Measurements from ENCODE around the gene CTAGE9. TPM values are rescaled to one million over a fixed set of nuclear protein-coding genes. Genes with fewer than 3 reads are reported as not detected.

Gene CTAGE9
- total and polyA plus RNA-seq, 5 donors from 2014 or later = not detected

DNA sequence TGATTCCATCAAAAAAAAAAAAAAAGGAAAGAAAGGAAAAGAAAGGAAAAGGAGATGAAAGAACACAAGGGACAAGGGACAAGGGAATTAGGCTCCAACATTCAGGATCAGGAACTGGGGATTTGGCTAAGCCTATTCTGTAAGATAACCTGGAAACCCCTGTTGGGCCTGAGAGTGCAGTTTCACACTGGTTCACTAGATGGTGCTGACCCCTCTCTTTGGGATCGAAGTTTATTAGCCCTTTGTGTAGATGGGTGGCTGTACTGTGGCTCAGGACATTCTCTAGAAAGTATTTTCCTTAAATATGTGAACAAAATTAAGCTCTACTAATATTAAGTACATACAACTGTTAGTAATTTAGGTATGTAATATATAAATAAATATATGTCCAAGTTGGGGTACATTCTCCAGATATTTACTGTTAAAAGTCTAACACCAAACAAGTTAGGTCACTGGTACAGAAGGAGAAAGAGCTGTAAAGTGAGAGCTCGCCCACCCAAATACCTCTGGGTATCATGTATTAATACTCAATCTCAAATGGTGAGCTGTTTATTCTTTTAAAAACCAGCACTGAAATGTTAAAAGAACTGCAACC is 15.9 kb downstream of the CTAGE9 start:
- H3K4me3 Mint-ChIP-seq = no peak overlapping the region
- Histone ChIP-seq H3K4me3 (ENCODE audit: low read depth, low read length) (no peak overlapping the region), H3K4me1 (ENCODE audit: control insufficient read depth, insufficient read depth, low read length, poor library complexity, severe bottlenecking) (no peaks in the 10 kb centered on the region), H3K27me3 (ENCODE audit: control insufficient read depth, insufficient read depth, low read length) (no peaks in the 10 kb centered on the region), H3K27ac (ENCODE audit: insufficient read depth, low read length, poor library complexity, severe bottlenecking) (no peak overlapping the region), H3K9me3 (ENCODE audit: control insufficient read depth in 2 of 2, low read length in 2 of 2) (no peaks in the 10 kb centered on the region), H3K36me3 (ENCODE audit: control insufficient read depth, insufficient read depth, low read length) (no peaks in the 10 kb centered on the region)
- no peaks in the 10 kb centered on the region for H3K27me3 Mint-ChIP-seq
- no peaks in the 10 kb centered on the region for H3K9me3 Mint-ChIP-seq
- H3K27ac Mint-ChIP-seq = no peak overlapping the region
- ATAC-seq (ENCODE audit: low read depth in 2 of 2) = no peak
- peak in 1 of 3 donors; percentile 39 for DNase-seq
- no peaks in the 10 kb centered on the region for H3K36me3 Mint-ChIP-seq
- no peaks in the 10 kb centered on the region for H3K4me1 Mint-ChIP-seq

DNA sequence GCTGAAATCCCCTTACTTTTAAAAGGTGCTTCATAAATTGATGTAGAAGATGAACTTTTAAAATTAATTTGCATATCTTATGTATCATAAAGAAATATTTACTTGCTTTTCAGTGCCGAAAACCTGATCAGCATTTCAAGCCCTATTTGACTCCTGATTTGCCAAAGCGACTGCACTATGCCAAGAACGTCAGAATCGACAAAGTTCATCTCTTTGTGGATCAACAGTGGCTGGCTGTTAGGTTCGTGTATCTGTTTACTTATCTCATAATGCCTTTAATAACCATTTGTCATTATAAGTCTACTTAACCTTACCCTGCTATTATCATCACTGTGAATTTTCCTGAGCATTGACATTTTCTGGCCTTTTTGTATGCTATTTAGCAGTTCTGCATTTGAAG is 17.4 kb downstream of the CTAGE9 start:
- H3K9me3 Mint-ChIP-seq = no peaks in the 10 kb centered on the region
- no peaks in the 10 kb centered on the region for H3K4me1 Mint-ChIP-seq
- DNase-seq = no peak
- Histone ChIP-seq H3K4me1 (ENCODE audit: control insufficient read depth, insufficient read depth, low read length, poor library complexity, severe bottlenecking) (no peaks in the 10 kb centered on the region), H3K4me3 (ENCODE audit: low read depth, low read length) (no peak overlapping the region), H3K27me3 (ENCODE audit: control insufficient read depth, insufficient read depth, low read length) (no peaks in the 10 kb centered on the region), H3K9me3 (ENCODE audit: control insufficient read depth in 2 of 2, low read length in 2 of 2) (no peaks in the 10 kb centered on the region), H3K27ac (ENCODE audit: insufficient read depth, low read length, poor library complexity, severe bottlenecking) (no peak overlapping the region), H3K36me3 (ENCODE audit: control insufficient read depth, insufficient read depth, low read length) (no peaks in the 10 kb centered on the region)
- ATAC-seq (ENCODE audit: low read depth in 2 of 2) = no peak
- no peaks in the 10 kb centered on the region for H3K27me3 Mint-ChIP-seq
- H3K4me3 Mint-ChIP-seq = no peak overlapping the region
- no peaks in the 10 kb centered on the region for H3K36me3 Mint-ChIP-seq
- H3K27ac Mint-ChIP-seq = peak overlapping the region in 1 of 3 donors; percentile 52

DNA sequence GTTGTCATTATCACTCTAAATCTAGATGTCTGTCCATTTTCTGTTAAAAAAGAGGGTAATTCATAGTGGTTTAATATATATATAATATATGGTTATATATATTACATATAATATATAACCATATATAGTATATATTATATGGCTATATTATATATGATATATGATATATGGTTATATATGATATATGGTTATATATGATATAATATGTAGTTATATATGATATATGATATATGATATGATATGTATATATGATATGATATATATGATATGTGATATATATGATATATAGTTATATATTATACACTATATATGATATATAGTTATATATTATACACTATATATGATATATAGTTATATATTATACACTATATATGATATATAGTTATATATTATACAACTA is 18.2 kb downstream of the CTAGE9 start:
- H3K9me3 Mint-ChIP-seq = no peaks in the 10 kb centered on the region
- no peaks in the 10 kb centered on the region for H3K36me3 ChIP-seq (ENCODE audit: control insufficient read depth, insufficient read depth, low read length)
- DNase-seq = no peak
- no peaks in the 10 kb centered on the region for H3K9me3 ChIP-seq (ENCODE audit: control insufficient read depth in 2 of 2, low read length in 2 of 2)
- H3K4me1 ChIP-seq (ENCODE audit: control insufficient read depth, insufficient read depth, low read length, poor library complexity, severe bottlenecking) = no peaks in the 10 kb centered on the region
- H3K27ac ChIP-seq (ENCODE audit: insufficient read depth, low read length, poor library complexity, severe bottlenecking) = no peak overlapping the region
- H3K4me3 Mint-ChIP-seq = no peak overlapping the region
- no peaks in the 10 kb centered on the region for H3K27me3 ChIP-seq (ENCODE audit: control insufficient read depth, insufficient read depth, low read length)
- no peak overlapping the region for H3K27ac Mint-ChIP-seq
- H3K36me3 Mint-ChIP-seq = no peaks in the 10 kb centered on the region
- no peaks in the 10 kb centered on the region for H3K27me3 Mint-ChIP-seq
- ATAC-seq (ENCODE audit: low read depth in 2 of 2) = no peak
- H3K4me3 ChIP-seq (ENCODE audit: low read depth, low read length) = no peak overlapping the region
- H3K4me1 Mint-ChIP-seq = no peaks in the 10 kb centered on the region

DNA sequence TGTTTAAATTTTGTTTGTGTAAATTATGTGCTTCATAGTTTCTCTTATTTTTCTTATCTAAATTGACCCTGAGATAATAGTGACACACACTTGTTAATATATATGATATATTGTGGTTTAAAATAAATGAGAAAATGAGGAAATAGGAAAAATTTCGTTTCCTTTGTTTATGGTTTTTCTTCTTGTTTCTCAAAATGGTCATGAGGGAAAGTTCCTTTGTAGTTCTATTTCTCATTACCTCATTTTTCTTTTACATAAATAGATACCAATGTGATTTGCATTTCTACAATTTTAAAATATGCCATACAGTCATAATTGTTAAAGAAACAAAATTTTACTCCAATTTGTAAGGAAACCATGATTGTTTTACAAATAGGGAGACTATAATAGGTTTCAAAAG is 18.8 kb downstream of the CTAGE9 start:
- H3K27ac ChIP-seq (ENCODE audit: insufficient read depth, low read length, poor library complexity, severe bottlenecking) = no peak overlapping the region
- Mint-ChIP-seq H3K27ac (no peak overlapping the region), H3K9me3 (no peaks in the 10 kb centered on the region), H3K4me1 (no peaks in the 10 kb centered on the region), H3K27me3 (no peaks in the 10 kb centered on the region), H3K4me3 (no peak overlapping the region), H3K36me3 (no peaks in the 10 kb centered on the region)
- no peak overlapping the region for H3K4me3 ChIP-seq (ENCODE audit: low read depth, low read length)
- H3K36me3 ChIP-seq (ENCODE audit: control insufficient read depth, insufficient read depth, low read length) = no peaks in the 10 kb centered on the region
- H3K27me3 ChIP-seq (ENCODE audit: control insufficient read depth, insufficient read depth, low read length) = no peaks in the 10 kb centered on the region
- no peaks in the 10 kb centered on the region for H3K9me3 ChIP-seq (ENCODE audit: control insufficient read depth in 2 of 2, low read length in 2 of 2)
- no peaks in the 10 kb centered on the region for H3K4me1 ChIP-seq (ENCODE audit: control insufficient read depth, insufficient read depth, low read length, poor library complexity, severe bottlenecking)
- ATAC-seq (ENCODE audit: low read depth in 2 of 2) (no peak), DNase-seq (no peak)

DNA sequence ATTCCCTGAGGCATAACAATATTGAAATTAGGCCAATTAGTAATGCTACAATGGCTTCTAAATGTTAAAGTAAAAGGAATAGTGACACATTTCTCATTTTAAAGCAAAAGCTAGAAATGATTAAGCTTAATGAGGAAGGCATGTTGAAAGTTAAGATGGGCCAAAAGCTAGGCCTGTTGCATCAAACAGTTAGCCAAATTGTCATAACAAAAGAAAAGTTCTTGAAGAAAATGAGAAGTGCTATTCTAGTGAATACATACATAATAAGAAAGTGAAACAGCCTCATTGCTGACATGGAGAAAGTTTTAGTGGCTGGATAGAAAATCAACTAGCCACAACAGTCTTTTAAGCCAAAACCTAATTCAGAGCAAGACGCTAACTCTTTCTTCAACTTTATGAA is 22.5 kb downstream of the CTAGE9 start:
- Mint-ChIP-seq H3K27me3 (no peaks in the 10 kb centered on the region), H3K36me3 (no peaks in the 10 kb centered on the region), H3K27ac (no peak overlapping the region), H3K4me3 (no peak overlapping the region), H3K9me3 (no peaks in the 10 kb centered on the region), H3K4me1 (no peaks in the 10 kb centered on the region)
- no peaks in the 10 kb centered on the region for H3K9me3 ChIP-seq (ENCODE audit: control insufficient read depth in 2 of 2, low read length in 2 of 2)
- no peaks in the 10 kb centered on the region for H3K36me3 ChIP-seq (ENCODE audit: control insufficient read depth, insufficient read depth, low read length)
- H3K27me3 ChIP-seq (ENCODE audit: control insufficient read depth, insufficient read depth, low read length) = no peaks in the 10 kb centered on the region
- H3K27ac ChIP-seq (ENCODE audit: insufficient read depth, low read length, poor library complexity, severe bottlenecking) = no peak overlapping the region
- ATAC-seq (ENCODE audit: low read depth in 2 of 2) (no peak), DNase-seq (no peak)
- no peaks in the 10 kb centered on the region for H3K4me1 ChIP-seq (ENCODE audit: control insufficient read depth, insufficient read depth, low read length, poor library complexity, severe bottlenecking)
- no peak overlapping the region for H3K4me3 ChIP-seq (ENCODE audit: low read depth, low read length)

DNA sequence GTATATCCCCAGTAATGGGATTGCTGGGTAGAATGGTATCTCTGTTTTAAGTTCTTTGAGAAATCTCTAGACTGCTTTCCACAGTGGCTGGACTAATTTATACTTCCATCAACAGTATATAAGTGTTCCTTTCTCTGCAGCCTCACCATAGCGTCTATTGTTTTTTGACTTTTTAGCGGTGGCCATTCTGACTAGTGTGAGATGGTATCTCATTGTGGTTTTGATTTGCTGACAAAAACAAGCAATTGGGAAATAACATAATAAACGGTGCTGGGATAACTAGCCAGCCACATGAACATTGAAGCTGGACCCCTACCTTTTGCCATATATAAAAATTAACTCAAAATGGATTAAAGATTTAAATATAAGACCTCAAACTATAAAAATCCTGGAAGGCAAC is 23.8 kb downstream of the CTAGE9 start:
- H3K36me3 Mint-ChIP-seq = no peaks in the 10 kb centered on the region
- Histone ChIP-seq H3K27ac (ENCODE audit: insufficient read depth, low read length, poor library complexity, severe bottlenecking) (no peak overlapping the region), H3K9me3 (ENCODE audit: control insufficient read depth in 2 of 2, low read length in 2 of 2) (no peaks in the 10 kb centered on the region), H3K4me3 (ENCODE audit: low read depth, low read length) (no peak overlapping the region), H3K36me3 (ENCODE audit: control insufficient read depth, insufficient read depth, low read length) (no peaks in the 10 kb centered on the region), H3K4me1 (ENCODE audit: control insufficient read depth, insufficient read depth, low read length, poor library complexity, severe bottlenecking) (no peaks in the 10 kb centered on the region), H3K27me3 (ENCODE audit: control insufficient read depth, insufficient read depth, low read length) (no peaks in the 10 kb centered on the region)
- H3K27me3 Mint-ChIP-seq = no peaks in the 10 kb centered on the region
- no peaks in the 10 kb centered on the region for H3K9me3 Mint-ChIP-seq
- ATAC-seq (ENCODE audit: low read depth in 2 of 2) (no peak), DNase-seq (no peak)
- no peaks in the 10 kb centered on the region for H3K4me1 Mint-ChIP-seq
- H3K4me3 Mint-ChIP-seq = no peak overlapping the region
- no peak overlapping the region for H3K27ac Mint-ChIP-seq

DNA sequence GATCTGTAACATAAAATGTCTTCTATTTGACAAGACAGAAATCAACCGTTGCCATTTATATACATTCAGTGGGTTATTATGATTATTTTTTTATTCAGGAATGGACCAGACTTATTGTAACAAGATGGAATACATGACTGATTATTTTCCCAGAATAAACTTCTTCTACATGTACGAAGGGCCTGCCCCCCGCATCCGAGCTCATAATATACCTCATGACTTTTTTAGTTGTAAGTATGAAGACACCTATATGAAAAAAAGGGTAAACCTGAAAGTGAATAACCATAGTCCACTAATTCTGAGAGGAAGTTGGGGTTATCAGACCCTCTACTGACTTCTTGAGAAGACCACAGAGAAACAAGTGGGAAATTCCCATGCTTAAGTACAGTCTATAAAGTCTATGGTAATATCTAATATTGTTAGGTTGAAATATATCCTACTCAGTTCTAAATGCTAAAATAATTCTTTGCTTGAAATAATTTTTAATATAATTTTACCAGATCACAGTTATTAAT is 25.5 kb downstream of the CTAGE9 start:
- Histone ChIP-seq H3K4me3 (ENCODE audit: low read depth, low read length) (no peak overlapping the region), H3K27ac (ENCODE audit: insufficient read depth, low read length, poor library complexity, severe bottlenecking) (no peak overlapping the region), H3K36me3 (ENCODE audit: control insufficient read depth, insufficient read depth, low read length) (no peaks in the 10 kb centered on the region), H3K27me3 (ENCODE audit: control insufficient read depth, insufficient read depth, low read length) (no peaks in the 10 kb centered on the region), H3K4me1 (ENCODE audit: control insufficient read depth, insufficient read depth, low read length, poor library complexity, severe bottlenecking) (no peaks in the 10 kb centered on the region), H3K9me3 (ENCODE audit: control insufficient read depth in 2 of 2, low read length in 2 of 2) (no peaks in the 10 kb centered on the region)
- Mint-ChIP-seq H3K36me3 (no peaks in the 10 kb centered on the region), H3K9me3 (no peaks in the 10 kb centered on the region), H3K4me3 (no peak overlapping the region), H3K27me3 (no peaks in the 10 kb centered on the region), H3K4me1 (no peaks in the 10 kb centered on the region), H3K27ac (no peak overlapping the region)
- ATAC-seq (ENCODE audit: low read depth in 2 of 2) (no peak), DNase-seq (peak in 1 of 3 donors; percentile 2)

DNA sequence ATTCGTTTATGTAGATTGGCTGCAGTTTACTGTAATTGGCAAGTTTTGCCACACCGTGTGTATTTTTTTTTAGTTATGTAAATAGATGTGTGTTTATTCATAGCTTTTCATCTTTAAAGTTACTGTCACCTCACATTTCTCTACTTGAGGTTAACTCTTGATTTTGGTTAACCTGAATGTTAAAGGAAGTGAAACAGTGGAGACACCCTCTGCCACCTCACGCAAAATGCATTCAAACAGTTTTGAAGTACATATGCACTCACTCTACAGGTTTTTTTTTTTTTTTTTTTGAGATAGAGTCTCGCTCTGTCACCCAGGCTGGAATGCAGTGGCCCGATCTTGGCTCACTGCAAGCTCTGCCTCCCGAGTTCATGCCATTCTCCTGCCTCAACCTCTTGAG is 27.3 kb downstream of the CTAGE9 start:
- Mint-ChIP-seq H3K9me3 (no peaks in the 10 kb centered on the region), H3K27ac (no peak overlapping the region), H3K27me3 (no peaks in the 10 kb centered on the region), H3K36me3 (no peaks in the 10 kb centered on the region), H3K4me3 (no peak overlapping the region), H3K4me1 (no peaks in the 10 kb centered on the region)
- H3K27me3 ChIP-seq (ENCODE audit: control insufficient read depth, insufficient read depth, low read length) = no peaks in the 10 kb centered on the region
- no peak overlapping the region for H3K4me3 ChIP-seq (ENCODE audit: low read depth, low read length)
- H3K27ac ChIP-seq (ENCODE audit: insufficient read depth, low read length, poor library complexity, severe bottlenecking) = no peak overlapping the region
- DNase-seq = peak in 1 of 3 donors; percentile 31
- ATAC-seq (ENCODE audit: low read depth in 2 of 2) = peak in 1 of 2 donors; percentile 40
- no peaks in the 10 kb centered on the region for H3K36me3 ChIP-seq (ENCODE audit: control insufficient read depth, insufficient read depth, low read length)
- no peaks in the 10 kb centered on the region for H3K4me1 ChIP-seq (ENCODE audit: control insufficient read depth, insufficient read depth, low read length, poor library complexity, severe bottlenecking)
- no peaks in the 10 kb centered on the region for H3K9me3 ChIP-seq (ENCODE audit: control insufficient read depth in 2 of 2, low read length in 2 of 2)
